ENCODE data around the gene BCR.
A peak's percentile ranks its signal among the peaks of the same experiment; 100 is the strongest.

The BCR gene

GRCh38 chr22:23222033-23222792 lies 41.9 kb downstream of the BCR start:
- DNase-seq (ENCODE audit: low read depth, low spot score) = peak; percentile 44
- H3K4me3 ChIP-seq (ENCODE audit: low read length) = no peak overlapping the region

DNA sequence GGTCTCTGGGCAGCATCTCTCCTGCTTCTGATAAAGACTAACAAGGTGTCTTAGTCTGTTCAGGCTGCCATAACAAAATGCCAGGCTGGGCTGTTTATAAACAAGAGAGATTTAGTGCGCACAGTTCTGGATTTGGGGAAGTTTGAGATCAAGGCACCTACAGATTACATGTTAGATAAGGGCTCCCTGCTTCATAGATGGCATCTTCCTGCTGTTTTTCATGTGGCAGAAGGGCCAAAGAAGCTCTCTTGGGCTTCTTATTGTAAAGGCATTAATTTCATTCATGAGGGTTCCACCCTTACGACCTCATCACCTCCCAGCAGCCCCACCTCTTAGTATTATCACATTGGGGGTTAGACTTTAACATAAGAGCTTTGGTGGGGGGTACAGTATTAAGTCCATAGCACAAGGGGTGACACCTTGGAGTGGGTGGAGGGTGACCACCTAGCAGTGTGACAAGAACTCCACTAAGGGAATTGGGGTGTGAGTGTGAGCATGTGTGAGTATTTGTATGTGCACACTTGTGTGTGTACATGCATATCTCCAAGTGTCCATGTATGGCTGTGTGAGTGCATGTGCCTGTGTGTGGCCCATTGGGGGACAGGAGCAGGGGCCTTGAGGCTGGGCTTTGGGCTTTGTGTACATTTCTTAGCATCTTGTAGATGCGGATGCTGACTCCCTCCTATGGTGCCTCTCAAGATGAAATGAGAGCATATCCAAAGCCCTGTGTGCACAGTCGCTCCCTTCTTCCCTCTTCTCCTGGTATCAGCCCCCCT lies 42.7 kb downstream of the BCR start:
- no peak for DNase-seq (ENCODE audit: low read depth, low spot score)
- H3K4me3 ChIP-seq (ENCODE audit: low read length) = no peak overlapping the region

GRCh38 chr22:23223569-23224317 lies 43.4 kb downstream of the BCR start:
- no peak overlapping the region for H3K4me3 ChIP-seq (ENCODE audit: low read length)
- DNase-seq (ENCODE audit: low read depth, low spot score) = no peak

DNA sequence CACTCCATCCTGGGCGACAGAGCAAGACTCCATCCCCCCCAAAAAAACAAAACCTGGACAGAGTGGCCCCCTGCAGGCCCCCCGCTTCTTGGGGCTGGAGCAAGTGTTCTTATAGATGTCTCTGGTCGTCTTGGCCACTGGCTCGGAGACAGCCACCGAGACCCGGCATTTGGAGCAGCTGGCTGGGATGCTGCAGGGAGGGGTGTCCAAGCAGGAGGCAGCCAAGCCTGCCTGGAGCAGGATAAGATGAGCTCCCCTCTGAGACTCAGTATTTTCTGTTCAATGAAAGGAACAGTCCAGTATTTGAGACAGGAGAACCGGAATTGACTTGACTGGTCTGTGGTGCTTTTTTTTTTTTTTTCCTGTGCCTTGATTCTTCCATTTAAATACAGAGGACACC lies 44.5 kb downstream of the BCR start:
- no peak overlapping the region for H3K4me3 ChIP-seq (ENCODE audit: low read length)
- DNase-seq (ENCODE audit: low read depth, low spot score) = no peak

DNA sequence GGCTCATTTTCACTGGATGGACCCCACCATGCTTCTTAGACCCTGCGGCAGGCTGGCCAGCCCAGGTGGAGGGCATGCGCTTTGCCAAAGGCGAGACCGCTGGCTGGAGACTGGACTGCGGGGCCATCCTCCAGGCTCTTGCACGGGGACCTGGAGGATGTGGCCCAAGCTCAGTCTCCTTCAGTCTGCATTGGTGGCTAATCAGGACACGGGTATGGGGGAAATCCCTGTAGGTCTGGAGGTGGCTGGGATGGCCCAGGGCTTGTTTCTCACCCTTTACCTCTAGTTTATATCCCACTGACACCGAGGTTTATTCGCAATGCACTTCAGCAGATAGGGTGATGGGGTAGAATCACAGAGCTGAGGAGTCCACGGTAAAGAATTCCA lies 45.0 kb downstream of the BCR start:
- no peak overlapping the region for H3K4me3 ChIP-seq (ENCODE audit: low read length)
- DNase-seq (ENCODE audit: low read depth, low spot score) = no peak

DNA sequence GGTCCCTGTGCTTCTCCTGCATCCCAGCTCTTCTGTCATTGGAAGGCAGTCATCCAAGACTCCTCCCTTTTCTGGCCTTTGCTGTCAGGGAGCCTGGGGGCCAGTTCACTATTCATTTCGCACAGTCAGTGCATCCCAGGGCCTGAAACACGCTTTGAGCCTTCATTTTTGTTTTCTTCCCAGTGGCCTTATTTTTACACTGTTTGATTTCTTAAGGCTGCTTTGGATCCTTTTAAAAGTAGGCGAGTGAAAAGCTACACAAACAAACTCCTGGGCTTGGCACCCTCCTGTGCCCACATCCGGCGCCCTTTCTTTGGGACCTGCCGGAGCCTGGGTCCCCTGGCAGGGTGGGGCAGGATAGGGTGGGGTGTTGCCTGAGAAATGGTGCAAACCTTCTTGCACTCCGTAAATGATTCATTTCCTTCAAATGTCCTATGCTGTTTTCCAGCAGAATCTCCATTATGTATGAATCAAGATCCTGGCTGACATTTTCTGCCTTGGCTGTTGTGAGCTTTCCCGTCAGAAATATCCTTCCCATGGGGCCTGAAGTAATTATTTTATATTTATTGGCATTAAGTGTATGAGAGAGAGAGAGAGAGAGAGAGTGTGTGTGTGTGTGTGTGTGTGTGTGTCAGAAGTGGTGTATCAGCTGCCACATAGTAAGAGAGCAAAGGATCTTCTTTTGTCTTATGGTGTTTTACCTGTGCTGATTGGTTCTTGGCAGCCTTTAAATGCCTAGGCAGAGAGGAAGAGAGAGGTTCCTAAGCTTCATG lies 45.6 kb downstream of the BCR start:
- no peak overlapping the region for H3K4me3 ChIP-seq (ENCODE audit: low read length)
- peak; percentile 61 for DNase-seq (ENCODE audit: low read depth, low spot score)

- no peak for DNase-seq (ENCODE audit: low read depth, low spot score)
- no peak overlapping the region for H3K4me3 ChIP-seq (ENCODE audit: low read length)
Observed at GRCh38 chr22:23226497-23226850, 46.2 kb downstream of the BCR start.

DNA sequence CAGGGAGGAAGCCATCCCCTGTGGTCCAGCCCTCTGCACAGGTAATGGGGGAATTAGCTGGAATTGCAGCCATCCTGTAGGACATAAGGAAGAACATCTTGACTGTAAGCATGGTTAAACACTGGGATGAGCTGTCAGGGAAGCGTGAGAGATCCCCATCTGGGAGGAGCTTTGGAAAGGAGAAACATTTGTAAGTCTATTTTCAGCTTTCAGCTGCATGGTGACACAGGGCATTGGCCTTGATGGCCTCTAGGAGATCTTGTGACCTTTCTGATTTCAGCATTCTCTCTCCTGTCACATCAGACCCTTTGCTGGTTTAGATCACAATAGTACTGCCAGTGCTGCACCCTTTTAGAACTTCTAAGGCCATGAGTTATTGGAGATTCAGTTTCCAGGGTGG lies 47.1 kb downstream of the BCR start:
- DNase-seq (ENCODE audit: low read depth, low spot score) = no peak
- no peak overlapping the region for H3K4me3 ChIP-seq (ENCODE audit: low read length)

- DNase-seq (ENCODE audit: low read depth, low spot score) = no peak
- H3K4me3 ChIP-seq (ENCODE audit: low read length) = no peak overlapping the region
Observed at GRCh38 chr22:23228503-23228902, 48.2 kb downstream of the BCR start.

GRCh38 chr22:23229646-23230045 lies 49.3 kb downstream of the BCR start:
- H3K4me3 ChIP-seq (ENCODE audit: low read length) = no peak overlapping the region
- no peak for DNase-seq (ENCODE audit: low read depth, low spot score)

DNA sequence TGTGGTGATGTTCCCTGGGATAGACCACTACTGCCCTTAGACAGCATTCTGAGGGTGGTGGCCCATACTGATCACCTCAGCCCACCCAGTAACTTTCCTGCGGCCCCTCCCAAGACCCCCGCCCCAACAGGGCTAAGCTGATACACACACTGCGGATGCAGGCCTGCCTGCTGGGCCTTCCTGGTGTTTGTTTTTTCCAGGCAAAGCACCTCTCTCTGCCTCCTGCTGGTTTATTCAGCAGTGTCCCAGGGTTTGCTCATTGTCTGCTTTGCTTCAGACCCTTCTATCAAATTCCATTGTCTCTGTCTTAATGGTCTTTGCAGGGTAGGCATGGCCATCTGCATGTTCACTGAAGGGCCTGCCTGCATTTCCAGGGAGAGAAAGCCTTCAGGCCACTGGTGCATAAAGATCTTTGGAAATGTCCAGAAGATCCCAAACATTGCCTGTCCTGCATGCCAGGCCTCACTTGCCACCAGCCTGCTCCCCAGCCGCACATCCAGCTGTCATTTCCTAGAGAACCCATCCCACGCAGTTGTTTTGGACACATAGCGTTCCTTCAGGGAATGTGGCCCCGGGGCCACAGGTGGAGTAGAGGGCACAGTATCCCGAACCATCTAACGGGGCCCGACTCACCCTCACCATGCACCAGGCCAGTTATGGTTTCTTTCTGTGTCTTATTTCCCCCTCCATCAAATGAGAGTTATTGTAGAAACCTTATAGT lies 50.2 kb downstream of the BCR start:
- no peak for DNase-seq (ENCODE audit: low read depth, low spot score)
- no peak overlapping the region for H3K4me3 ChIP-seq (ENCODE audit: low read length)

DNA sequence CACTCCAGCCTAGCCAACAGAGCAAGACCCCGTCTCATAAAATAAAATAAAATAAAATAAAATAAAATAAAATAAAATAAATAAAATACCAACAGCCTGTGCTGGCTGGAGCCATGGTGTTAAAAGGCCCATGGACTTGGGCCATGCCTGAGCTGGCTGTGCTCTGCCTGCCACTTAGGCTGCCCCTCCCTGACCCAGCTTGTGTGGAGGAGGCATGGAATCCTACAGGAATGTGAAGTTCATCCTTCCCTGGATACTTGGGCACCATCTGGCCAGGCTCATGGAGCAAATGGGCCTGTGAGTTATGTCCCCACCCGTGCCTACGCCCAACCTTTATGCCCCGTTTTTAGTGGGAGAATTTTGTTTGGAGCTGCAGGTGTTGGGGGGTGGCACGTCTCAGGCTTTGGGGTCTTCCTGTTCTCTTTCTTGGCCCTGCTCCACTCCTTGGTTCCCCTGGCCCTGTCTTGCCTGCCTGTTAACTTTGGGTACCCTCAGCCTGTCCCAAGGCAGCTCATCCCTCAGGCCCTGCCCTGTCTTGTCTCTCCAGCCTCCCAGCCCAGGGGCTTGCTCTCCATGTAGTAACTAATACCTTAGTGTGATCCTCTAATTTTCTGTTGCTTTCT lies 51.3 kb downstream of the BCR start:
- no peak for DNase-seq (ENCODE audit: low read depth, low spot score)
- H3K4me3 ChIP-seq (ENCODE audit: low read length) = no peak overlapping the region

DNA sequence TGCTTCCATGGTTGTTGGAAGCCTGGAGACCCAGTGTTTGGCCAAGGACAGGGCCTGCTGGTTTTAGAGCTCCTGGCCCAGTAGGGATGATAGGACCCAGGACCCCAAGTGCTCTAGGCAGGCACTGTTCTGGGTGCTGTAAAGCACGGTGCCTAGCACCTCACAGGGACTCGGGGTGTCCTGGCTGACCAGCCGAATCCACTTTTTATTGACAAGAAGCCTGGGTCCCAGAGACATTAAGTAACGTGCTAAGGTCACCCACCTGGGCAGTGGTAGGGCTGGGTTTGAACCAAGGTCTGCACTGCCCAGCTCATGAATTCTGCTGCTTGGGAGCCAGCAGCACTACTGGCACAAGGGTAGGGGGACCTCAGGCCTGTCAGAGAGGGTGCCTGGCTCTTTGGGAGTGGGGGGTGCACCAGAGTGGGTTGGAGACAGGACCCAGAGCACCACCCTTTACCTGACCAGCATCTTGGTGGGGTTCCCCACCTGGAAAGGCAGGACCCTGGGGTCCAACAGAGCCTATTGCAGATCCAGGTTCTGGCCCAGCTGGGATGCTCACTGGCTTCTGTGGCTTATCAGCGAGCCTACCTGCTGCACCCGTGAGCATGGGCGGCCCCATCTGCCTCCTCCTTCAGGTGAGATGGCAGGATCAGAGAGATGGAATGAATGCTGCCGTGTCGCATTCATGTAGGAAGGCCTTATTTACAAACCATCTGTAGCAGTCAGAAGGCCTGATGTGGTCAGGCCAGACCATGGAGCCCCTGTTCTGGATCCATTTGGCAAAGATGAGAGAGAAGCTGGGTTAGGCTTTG lies 52.0 kb downstream of the BCR start:
- no peak overlapping the region for H3K4me3 ChIP-seq (ENCODE audit: low read length)
- no peak for DNase-seq (ENCODE audit: low read depth, low spot score)

DNA sequence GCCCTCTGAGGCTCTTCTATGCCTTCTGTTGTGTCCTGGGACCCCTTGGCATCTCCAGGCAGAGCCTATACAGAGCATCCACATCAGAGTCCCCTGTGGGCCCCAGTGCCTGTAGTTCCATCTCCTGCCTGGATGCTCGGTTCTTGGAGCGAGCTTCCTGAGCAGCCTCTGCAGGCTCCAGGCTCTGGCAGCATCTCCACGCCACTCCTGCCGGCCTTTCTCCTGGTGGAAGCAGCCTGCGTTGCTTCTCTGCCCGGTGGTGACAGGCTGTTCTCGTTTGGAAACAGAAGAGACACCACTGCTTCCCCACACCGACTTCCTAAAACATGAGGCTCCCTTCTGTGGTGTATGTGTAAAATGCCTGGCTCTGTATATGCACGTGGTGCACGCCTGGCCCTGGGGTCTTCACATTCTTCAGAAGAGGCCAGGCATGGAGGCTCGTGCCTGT lies 52.8 kb downstream of the BCR start:
- H3K4me3 ChIP-seq (ENCODE audit: low read length) = no peak overlapping the region
- no peak for DNase-seq (ENCODE audit: low read depth, low spot score)

- DNase-seq (ENCODE audit: low read depth, low spot score) = no peak
- no peak overlapping the region for H3K4me3 ChIP-seq (ENCODE audit: low read length)
Observed at GRCh38 chr22:23233752-23234408, 53.6 kb downstream of the BCR start.

DNA sequence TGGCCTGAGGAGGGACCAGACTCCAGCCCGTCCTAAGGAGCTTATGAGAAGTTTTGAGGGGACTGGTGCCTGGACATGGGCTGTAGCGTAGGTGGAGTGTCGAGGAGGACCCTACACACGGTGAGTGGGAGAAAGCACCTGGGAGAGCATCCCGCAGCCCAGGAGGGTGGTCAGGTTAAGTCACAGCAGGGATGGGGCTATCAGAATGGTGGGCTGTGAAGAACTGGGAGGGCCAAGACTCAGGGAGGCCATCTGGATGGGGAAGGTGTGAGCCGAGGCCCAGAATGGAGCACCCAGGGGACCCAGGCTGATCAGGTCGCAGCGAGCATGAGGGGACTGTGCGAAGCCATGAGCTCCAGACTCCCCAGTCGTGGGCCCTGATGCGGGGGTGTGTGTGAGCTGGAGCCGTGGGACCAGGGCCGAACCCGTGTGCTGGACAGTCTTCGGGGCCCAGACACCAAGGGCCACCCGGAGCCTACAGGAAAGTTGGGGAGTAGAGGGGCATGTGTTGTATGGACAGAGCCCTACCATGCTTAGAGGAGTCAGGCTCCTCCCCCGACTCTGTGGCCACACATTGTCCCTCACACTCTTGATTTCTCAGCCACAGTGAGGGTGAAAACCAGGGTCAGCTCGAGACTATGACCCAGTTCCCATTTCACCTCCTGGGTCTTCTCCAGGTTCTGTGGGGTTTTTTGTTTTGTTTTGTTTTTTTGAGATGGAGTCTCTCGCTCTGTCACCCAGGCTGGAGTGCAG lies 54.3 kb downstream of the BCR start:
- DNase-seq (ENCODE audit: low read depth, low spot score) = no peak
- no peak overlapping the region for H3K4me3 ChIP-seq (ENCODE audit: low read length)

Measured in Jurkat, Clone E6-1 (cell line).